GM19238 (cell line): Measurements from ENCODE around the gene PGM2L1.
"Not testable (repeated sequence)": the region's sequence is repeated elsewhere in the genome, so short reads cannot be mapped to it uniquely, and the experiment has no call there.

Experiments
- DNase-seq: peaks from one replicate; pipeline ENCODE4 v3.0.0; 2011; ENCODE audit warnings: low spot score; ENCODE audit not compliant: insufficient read length

The PGM2L1 gene

DNA sequence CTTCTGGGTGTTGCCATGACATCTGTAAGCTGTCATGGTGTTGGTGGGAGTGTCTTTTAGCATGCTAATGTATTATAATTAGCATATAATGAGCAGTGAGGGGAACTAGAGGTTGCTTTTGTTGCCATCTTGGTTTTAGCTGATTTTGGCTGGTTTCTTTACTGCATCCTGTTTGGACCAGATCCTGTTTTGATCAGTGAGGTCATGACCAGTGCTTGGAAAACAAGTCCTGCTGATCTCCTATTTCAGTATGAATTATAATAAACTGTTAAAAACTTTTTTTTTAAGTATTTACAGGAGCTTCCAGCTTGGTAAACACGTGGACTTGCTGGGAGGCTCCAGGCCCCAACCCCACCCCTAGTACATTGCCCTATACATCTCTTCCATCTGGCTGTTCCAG, 56.3 kb downstream of the PGM2L1 start:
- no peak for DNase-seq

DNA sequence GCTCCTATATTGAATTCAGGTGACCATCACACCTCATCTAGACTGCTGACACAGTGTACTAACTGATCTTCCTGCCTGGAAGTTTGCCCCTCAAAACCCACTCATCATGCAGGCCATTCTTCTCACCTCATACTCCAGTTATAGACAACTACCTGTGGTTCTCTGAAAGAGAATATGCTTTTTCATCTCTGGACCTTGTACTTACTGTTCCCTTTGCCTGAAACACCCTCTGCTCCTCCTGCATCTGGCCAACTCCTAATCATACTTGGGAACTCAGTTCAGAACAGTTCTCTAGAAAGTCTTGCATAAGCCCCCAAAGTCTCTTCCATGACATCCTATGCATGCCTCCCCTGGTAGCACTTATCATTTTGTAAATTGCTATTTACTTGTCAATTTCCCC, 58.6 kb downstream of the PGM2L1 start:
- no peak for DNase-seq

DNA sequence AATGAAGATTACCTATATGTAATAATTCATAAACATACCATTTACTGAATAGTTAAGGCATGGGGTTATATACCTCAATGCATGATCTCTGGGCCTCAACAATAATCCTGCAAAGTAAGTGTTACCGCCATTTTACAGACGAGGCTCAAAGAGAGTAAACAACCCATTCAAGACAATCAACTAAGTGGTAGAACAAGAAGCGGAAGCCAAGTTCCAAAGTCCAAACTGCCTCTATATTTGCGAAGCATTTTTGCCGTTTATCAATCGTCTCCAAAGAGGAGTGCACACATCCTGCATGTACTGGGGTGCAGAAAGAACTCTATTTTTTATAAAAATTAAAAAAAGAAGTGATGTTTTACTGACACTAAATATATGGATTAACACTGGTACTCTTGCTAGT, 59.3 kb downstream of the PGM2L1 start:
- DNase-seq, result no peak

DNA sequence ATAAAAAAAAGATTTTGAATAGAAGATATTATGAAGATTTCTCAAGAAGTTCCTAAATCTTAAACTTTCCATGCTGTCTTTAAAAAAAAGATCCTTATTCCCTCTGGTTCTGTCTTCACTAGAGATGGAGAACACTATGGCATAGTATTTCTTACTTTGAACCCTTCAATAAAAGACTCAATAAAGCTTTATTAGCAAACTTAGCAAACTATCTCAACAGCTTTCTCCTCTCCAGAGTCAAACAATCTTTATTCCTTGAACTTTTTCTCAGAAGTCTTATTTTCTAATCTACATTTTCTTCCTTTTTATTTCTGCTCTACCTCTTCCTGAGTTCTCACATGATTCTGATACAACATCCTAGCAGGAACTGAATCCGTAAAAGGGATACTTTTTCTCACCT, 65.0 kb downstream of the PGM2L1 start:
- no peak for DNase-seq

DNA sequence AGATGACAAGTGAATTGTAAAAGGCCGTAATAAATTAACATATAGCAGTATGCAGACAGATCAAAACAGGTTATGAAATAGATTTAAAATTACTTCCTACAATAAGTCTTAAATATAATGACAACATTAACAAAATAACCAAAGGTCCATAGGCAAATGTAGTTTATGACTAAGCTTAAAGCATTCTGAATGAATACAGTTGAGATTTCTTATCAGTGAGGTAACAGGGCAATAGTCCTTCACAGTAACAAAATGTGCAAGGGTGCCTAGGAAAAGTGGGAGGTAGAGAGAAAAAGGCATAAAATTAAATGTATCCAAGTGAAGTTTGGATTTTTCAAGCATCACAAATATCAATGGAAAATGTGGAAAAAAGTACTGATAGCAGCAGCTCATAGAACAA, 65.9 kb downstream of the PGM2L1 start:
- DNase-seq, result no peak

DNA sequence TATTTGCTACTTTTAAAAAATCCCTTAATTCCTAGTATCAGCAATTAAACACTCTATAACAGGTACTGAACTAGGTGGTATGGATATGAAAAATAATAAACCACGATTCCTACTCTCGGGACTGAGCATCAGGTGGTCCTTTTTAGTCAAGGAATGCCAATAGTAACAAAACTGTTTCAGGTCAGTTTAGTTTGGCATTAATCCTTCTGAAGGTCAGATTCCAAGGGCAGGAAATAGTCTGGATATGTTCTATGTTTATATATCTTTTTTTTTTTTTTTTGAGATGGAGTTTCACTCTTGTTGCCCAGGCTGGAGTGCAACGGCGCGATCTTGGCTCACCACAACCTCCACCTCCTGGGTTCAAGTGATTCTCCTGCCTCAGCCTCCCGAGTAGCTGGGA, 67.2 kb downstream of the PGM2L1 start:
- DNase-seq, result not testable (repeated sequence)

DNA sequence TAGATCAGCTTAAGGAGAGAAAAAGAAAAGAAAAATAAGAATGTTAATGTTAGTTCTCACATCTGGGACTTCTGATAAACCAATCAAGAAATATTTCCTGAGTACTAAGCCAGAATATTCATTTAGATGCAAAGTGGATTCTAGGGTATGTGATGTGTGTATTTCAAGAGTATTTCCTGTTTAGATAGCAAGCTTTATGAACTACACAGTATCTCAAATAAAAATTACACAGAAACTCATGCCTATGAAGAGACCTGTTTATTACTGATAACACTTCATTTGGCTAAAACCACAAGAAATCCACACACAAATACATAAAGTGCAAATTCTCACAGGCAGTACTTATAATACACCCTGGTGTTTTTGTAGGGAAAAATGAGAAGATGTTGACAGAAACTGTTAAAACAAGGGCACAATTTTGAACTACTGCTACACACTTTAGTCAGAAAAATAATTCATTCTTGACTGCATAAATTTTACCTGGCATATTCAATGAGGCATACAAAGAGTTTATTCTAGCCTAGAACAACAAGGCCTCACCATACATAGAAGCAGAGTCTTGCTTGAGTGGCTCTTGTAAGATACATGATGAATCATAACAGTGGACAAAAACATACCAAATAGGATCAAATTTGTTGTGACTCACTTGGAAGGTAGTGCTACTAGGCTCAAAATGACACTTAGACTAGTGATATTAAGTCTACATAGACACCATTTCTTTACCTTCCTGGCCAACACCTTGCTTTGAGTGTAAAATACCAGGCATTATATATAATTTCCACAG, 68.0 kb downstream of the PGM2L1 start:
- no peak for DNase-seq

DNA sequence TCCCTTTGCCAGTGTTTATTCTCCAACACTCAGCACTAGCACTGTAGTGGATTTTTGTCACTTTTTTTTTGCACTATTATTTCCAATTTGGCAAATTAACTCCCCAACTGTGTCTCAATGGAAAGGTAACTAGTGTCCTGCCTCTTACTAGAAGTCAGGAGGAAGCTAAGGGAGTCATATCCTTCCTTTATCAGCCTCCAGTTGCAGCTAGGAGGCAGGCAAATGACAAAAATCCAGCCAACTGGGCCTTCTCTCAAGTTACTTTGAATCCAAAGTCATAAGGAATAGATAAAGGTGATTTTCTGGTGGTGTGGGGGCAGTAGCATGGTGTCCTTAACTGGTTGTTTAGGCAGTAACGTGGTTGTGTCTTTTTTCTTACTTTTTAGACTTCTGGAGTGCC, 71.2 kb downstream of the PGM2L1 start:
- no peak for DNase-seq

DNA sequence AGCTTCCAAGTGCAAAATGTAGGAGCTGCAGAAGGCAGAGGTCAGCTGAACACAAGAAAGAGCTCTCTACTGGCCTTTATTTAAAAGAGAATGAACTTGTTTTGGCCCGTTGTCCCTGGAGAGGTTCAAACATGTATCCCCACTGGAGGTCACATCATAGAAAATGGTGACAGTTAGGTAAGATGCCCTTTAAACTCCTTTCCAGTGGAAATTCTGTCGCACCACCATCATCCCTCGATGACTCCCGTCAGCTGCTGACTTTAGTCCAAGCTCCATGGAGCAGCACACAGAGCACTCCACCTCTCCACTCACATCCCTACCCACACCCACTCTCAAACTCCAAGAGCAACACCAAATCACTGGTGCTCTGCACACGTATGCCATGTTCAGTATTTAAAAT, 71.6 kb downstream of the PGM2L1 start:
- no peak for DNase-seq

DNA sequence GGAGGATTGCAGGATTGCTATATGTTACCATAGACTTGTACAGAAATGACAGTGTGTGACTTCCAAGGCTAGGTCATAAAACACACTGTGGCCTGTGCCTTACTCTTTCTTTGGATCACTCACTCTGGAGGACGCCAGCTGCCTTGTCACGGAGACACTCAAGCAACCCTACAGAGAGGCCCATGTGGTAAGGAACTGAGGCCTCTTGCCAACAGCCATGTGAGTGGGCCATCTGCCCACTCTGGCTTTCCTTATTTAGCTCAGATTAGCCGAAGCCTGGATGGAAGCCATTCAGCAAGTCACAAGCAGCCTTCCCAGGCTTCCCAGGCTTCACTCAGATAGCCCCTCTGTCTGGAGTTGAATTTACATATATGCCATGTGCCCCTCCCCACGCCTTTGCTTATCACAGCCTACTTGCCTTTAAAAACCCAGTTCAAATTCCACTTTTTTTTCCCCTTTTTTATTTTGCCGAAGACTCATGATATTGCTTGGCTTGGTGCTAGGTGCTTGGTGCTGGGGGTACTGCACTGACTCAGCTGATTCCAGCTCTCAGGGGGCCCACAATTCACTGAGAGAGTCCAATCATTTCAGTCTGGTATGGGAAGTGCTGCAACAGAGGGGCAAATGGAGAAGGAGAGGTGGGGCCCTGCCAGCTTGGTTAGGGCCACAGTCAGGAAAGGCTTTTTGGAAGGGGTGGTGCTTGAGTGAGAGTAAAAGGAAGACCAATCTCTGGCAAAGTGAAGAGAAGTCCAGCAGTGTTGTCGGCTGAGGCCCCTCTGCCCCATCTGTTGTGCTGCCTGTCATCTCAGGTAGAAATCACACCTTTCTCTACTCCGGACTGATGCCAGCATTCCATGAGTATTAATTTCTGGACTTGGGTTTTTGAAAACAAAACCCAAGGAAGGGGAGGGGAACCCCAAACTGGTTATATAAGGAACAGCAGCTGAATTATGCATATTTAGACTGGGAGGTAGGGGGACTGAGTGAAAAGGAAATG, 72.3 kb downstream of the PGM2L1 start:
- DNase-seq, result no peak

DNA sequence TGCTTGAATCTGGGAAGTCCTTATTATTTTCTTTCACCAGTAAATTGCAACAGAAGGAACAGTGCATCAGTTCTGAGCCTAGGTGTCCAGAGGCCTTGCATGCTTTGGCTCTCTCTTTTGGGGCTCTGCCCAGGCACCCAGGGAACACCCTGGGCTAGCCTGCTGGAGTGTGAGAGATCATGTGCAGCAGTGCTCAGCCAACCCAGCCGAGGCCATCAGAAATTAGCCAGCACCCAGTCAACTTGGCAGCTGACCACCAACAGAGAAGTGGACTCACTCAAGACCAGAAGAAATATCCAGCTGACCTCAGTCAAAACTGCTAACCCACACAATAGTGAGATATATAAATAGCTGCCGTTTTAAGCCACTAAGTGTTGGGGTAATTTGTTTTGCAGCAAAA, 75.6 kb downstream of the PGM2L1 start:
- no peak for DNase-seq

DNA sequence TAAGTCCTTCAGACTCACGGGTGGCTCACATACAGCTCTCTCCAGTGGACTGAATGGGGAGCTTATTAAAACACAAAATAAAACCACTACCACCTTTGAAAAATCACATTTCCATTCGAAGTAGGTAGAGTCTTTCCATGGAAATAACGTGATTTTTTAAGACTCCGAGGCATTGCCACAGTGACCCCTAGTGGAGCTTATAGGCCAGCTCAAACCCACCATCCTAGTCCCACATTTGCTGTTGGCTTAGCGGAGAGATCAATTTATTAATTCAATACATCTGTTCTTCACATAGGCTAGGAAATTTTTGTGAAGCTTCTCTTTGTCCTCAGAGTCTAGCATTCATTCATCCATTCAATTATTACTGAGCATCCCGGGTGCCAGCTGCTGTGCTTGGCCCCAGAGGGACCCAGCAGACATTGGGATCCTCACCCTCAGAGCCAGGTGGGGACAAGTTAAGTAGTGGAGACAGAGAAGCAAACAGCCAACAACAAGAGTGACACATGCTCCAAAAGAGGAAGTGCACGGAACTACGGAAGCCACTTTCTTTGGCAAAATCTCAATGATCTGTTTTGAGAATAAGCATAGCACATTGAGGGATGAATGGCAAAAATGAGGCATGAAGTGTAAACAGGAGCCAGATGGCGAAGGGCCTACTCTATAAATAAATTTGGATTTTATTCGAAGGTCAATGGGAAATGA, 76.6 kb downstream of the PGM2L1 start:
- DNase-seq, result no peak

DNA sequence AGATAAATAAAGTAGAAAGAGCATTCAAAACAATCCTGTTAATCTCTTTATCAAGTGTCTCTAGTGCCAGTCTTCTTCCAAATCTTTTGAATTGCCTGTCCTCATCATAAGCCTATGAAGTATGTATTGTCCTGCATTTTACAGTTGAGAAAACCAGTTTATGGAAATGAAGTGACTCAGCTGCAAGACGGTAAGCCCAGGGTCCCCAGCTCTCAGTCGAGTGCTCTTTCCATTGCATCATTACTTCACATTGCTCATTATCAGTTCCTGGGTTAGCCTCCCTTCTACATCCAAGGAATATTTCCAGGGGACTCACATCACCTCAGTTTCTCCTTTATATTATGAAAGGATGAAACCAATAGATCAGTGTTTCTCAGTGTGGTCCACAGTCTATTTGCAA, 77.7 kb downstream of the PGM2L1 start:
- DNase-seq, result no peak

DNA sequence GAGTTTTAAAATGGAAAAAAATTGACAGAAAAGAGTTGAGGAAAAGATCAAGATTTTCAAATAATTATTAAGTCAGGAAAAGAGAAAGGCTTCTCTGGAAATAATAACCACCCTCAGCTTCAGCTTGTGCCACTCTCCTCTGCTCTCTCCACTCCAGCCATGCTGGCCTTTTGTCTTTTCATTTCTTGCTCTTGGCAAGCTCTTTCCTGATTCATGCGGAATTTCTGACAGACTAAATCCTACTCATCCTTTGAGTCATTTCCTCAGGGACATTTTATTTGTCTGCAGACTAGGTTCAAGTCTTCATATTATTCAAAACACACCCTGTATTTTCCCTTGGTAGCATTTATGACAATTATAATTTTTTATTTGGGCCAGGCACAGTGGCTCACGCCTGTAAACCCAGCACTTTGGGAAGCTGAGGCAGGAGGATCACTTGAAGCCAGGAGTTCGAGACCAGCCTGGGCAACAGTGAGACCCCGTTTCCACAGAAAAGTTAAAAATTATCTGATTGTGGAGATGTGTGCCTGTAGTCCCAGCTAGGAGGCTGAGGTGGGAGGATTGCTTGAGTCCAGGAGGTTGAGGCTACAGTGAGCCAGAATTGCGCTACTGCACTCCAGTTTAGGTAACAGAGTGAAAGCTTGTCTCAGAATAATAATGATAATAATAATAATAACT, 79.0 kb downstream of the PGM2L1 start:
- no peak for DNase-seq

DNA sequence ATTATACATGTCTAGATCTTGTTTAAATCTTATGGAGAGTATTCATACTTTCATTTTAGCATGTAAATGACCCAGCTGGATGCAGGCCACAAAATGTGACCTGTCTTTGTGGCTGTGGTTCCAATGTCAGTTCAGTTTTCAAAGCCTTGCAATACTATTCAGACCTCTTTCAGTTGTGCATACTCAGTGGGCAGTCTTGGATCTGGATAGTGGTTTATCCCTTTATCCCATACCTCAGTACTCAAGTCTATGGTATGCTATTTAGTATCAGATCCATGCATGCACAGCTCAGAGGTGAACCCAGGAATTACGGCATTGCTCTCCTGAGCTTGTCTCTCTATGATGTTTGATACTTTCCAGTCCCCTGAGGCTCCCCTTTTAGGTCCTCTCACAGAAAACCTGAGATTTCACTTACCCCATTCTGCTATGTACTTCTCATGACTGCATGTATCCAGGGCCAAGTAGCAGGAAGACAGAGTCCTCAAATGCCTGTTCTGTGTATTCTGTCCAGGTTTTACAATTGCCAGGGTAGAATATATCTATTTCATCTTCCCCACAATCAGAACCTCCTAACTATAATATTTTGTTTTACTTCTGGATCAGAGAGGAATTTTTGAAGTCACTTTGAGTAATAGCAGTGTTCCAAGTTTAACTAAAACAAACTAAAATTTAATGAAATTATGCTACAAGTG, 79.8 kb downstream of the PGM2L1 start:
- DNase-seq, result no peak

DNA sequence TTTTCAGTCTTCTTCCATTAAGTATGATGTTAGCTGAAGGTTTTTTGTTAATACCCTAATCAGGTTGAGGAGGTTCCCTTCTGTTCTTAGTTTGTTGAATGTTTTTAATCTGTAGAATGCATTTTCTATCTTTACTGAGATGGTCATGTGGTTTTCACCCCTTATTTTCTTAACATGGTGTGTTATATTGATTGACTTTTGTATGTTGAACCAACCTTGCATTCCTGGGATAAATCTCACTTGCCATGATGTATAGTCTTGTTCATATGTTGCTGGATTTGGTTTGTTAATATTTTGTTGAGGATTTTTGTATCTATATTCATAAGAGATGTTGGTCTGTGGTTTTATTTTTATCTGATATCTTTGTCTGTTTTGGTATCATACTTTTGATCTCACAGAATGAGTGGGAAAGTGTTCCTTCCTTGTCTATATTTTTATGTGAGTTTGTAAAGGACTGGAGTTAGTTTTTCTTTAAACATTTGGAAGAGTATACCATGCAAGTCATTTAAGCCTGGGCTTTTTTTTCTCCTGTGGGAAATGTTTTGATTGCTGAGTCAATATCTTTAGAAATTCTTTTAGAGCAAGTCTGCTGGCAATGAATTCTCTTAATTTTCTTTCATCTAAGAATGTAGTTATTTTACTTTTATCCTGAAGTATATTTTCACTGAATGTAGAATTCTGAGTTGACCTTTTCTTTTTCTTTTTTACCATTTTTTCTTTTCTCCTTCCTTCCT, 81.3 kb downstream of the PGM2L1 start:
- DNase-seq, result no peak

DNA sequence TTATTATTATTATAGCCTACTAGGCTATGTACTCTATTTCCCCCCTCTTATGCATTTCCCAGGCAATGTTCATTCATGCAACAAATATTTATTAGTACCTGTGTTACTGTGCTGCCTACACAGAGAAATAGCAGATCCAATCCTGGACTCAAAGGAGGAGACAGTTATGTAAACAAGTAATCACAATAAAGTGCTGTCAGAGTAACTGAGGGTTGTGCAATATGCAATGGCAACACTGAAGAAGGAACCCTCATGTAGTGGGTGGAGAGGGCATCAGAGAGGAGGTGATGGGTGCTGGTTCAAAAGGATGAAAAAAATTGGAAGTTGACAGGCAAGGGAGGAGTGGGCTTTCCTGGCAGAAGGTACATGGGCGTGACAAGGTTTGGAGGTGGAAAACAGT, 85.9 kb downstream of the PGM2L1 start:
- DNase-seq, result no peak

DNA sequence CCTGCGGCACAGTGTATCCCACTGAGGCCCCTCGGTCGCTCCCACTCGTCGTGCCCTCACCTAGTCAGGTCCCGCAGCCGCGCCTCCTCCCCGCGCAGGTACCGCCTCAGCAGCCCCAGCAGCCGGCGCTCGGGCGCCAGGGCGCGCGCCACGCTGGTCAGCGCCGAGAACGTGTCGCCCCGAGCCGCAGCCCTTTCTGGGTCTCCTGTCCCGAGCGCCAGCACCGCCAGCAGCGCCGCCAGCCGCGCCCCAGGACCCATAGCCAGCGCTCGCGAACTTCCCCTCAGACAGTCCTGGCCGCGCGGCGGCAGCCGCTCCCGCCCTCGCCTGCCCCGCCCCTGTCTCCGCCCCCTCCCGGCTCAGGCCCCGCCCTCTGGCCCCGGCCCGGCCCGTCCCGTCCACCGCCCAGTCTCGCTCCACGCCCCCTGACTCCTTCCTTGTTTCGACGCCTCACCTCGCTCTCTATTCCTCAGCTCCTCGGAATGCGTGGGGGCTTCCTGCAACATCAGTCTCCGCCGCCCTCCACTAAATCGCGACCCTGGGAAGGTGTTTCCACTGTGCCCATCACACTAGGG, 86.8 kb downstream of the PGM2L1 start, which contains the start of gene P4HA3:
P4HA3 (minus strand) TSS at position 289 of the 575 bp plus-strand sequence; CDS start at position 260, 29 bp downstream.
- DNase-seq, result peak; percentile 27

DNA sequence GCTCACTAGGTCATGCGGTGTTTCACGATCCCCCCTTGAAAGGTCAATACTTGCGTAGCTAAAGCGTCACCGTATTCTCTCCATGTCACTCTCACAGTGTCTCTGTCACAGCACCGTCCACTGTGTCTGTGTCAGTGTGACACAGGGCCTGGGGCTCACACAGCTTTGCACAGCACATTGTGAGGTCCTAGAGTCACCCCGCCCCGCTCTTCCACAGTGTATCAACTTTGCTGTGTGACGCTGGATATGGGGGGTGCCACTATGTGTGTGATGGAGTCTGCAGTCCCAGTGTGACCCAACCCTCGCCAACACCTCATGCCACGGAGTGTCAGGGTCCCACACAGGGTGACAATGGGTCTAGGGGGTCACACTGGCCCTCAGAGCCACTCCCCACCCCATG, 87.4 kb downstream of the PGM2L1 start:
- no peak for DNase-seq

DNA sequence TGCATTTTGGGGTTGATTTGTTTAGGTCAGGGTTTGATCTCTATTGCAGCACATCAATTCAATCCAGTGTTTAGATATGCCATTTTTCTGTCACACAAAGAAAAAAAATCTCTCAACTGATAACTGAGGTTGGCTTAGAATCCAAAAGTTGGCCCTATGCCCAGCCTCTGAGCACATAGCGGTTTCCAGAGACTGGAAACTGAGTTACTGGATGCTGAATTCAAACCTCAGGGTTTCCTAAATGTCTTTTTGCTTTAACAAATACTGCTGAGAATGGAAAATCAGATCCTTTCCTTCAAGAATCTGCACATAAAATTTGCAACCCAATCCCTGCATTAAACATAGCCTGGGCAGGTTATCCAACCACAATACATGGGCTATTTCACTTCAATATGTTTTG, 90.8 kb downstream of the PGM2L1 start:
- no peak for DNase-seq
